ENCODE measurements around the gene RSL1D1.

Gene RSL1D1

DNA sequence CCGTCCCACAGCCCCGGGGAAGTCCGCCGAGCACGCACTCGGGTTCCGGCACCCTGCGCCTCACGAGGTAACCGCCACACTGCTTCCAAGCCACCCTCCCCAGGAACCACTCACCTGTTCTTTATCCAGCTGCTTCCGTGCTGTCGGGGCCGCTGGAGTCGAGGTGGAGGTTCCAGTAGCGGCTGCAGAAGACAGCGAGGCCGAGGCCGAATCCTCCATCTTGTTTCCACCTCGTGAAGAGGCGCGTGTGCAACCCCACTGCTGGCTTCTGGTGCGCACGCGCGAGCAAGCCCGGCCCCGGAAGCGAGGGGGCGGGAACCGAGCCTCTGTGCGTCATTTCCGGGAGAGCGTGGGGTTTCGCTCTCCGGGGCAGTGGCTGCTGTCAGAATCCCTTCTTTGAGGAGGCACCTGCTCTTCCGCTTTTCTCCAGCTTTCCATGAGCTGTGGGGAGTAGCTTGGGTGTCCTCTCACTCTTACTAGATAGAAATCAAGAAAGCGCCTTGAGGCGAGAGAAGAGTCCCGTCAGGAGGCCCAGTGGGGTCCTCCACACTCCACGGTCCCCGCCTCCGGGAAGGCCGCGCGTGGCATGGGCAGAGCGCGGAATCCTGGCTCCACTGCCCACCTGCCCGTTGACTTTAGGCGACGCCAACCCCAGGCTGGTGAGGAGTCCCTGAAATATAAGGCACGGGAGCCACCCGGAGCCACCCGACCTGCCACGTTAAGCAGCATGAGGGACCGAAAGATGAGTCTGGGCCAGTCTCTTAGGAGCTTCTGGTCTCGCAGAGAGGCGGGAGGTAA is at the start of gene RSL1D1:
TSS of gene RSL1D1 (minus strand) at position 249 of the 798 bp plus-strand sequence. CDS start at position 219, 30 bp downstream.
- peak; percentile 87 for DNase-seq (ENCODE audit: low read depth in 1 of 2, low spot score in 1 of 2)

DNA sequence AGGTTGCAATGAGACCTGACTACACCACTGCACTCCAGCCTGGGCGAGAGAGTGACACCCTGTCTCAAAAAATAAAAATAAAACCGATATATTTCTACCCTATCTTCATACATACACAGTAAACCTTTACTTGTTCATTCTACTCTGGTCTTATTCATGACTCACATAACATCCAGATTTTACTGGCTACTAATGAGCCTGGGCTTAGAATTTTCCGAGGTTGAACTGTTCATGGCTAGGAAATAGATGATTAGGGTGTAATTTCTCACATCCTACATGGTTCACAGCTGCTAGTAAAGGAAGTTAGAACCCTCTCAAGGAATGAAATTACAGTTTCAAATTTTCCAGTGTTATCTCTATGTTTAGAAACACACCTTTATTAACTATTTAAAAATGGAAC is 49.7 kb upstream of the RSL1D1 start:
- no peak for DNase-seq (ENCODE audit: low read depth in 1 of 2, low spot score in 1 of 2)

DNA sequence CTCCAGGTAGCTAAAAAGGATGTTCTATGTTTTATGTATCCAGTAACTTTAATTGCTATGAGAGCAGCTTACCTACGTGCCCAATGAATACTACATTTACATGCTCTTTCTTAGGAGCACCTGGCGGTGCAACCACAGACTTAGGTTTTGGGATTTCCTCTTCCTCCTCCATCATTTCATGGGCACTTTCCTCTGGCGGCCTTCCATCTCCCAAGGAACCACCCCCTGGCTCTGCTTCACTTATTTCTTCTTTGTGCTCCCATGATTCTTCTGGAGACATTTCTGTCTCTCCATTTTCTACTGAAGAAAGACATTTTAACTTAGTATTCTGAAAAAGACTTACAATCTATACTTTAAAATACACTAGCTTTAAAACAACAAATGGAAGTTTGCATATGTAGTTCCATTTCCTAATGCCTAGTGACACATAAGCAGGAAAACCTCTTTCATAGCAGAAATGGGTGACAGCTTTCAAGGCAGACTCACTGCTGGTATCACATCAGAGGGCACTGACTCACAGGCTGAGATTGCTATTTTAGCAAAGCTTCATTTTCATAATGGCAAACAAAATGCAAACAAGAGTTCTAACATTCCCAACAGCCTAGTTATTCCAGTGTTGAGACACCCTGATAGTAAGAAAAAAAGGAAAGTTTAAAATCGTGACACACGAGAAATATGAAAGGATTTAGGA is 45.3 kb upstream of the RSL1D1 start:
- no peak for DNase-seq (ENCODE audit: low read depth in 1 of 2, low spot score in 1 of 2)

GRCh38 chr16:11893571-11893970 is 42.2 kb upstream of the RSL1D1 start:
- no peak for DNase-seq (ENCODE audit: low read depth in 1 of 2, low spot score in 1 of 2)

- no peak for DNase-seq (ENCODE audit: low read depth in 1 of 2, low spot score in 1 of 2)
Observed at GRCh38 chr16:11892761-11893160, 41.4 kb upstream of the RSL1D1 start.

- no peak for DNase-seq (ENCODE audit: low read depth in 1 of 2, low spot score in 1 of 2)
Observed at GRCh38 chr16:11890231-11890965, 39.1 kb upstream of the RSL1D1 start.

- DNase-seq (ENCODE audit: low read depth in 1 of 2, low spot score in 1 of 2): no peak
Observed at GRCh38 chr16:11886881-11887280, 35.5 kb upstream of the RSL1D1 start.

DNA sequence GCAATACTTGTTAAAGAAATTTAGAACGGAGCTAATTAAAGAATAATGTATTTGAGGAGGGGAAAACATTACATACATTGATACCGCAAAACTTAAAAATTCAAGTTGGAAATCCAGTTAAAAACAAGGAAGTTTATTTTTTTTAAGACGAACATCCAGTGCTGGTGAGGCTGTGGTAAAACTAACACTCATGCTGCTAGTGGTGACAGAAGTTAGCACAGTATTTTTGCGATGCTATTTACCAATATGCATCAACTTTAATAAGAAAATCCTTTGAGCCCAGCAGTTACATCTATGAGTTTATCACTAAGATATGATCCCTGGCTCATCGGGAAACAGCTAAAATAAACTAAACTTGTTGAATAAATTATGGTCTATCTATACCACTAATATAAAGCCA is 32.7 kb upstream of the RSL1D1 start:
- DNase-seq (ENCODE audit: low read depth in 1 of 2, low spot score in 1 of 2): no peak

DNA sequence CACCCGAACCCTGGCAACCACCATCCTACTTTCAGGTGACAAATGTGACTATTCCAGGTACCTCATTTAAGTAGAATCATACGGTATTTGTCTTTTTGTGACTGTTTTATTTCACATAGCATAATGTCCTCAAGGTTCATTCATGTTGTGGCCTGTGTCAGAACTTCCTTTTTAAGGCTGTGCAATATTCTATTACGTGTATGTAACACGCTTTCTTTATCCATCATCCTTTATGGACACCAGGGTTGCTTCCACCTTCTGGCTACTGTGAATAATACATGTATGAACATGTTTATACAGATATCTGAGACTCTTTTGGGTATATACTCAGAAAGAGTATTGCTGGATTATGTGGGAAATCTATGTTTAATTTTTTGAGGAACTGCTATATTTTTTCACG is 28.7 kb upstream of the RSL1D1 start:
- no peak for DNase-seq (ENCODE audit: low read depth in 1 of 2, low spot score in 1 of 2)

DNA sequence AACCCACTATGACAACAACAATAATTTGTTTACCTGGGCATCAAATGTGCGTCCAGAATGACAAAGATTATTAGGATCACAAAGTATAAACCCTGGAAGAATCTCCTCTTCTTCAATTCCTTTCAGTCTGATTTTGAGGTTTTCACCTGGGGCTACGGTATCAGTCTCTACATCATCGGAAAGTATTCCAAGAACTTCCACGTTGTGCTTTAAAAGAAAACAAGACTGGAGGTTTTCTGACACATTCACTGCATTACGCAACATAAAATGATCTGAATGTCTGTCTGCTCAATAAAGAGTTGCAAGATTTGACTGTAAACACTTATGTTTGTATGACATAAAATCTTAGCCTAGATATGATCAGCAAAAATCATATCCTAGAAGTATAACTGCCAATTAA is 26.0 kb upstream of the RSL1D1 start:
- no peak for DNase-seq (ENCODE audit: low read depth in 1 of 2, low spot score in 1 of 2)

GRCh38 chr16:11876306-11876705 is 25.0 kb upstream of the RSL1D1 start:
- no peak for DNase-seq (ENCODE audit: low read depth in 1 of 2, low spot score in 1 of 2)

- no peak for DNase-seq (ENCODE audit: low read depth in 1 of 2, low spot score in 1 of 2)
Observed at GRCh38 chr16:11875721-11876120, 24.4 kb upstream of the RSL1D1 start.

- no peak for DNase-seq (ENCODE audit: low read depth in 1 of 2, low spot score in 1 of 2)
Observed at GRCh38 chr16:11871193-11871592, 19.9 kb upstream of the RSL1D1 start.

GRCh38 chr16:11870399-11870798 is 19.1 kb upstream of the RSL1D1 start:
- no peak for DNase-seq (ENCODE audit: low read depth in 1 of 2, low spot score in 1 of 2)

DNA sequence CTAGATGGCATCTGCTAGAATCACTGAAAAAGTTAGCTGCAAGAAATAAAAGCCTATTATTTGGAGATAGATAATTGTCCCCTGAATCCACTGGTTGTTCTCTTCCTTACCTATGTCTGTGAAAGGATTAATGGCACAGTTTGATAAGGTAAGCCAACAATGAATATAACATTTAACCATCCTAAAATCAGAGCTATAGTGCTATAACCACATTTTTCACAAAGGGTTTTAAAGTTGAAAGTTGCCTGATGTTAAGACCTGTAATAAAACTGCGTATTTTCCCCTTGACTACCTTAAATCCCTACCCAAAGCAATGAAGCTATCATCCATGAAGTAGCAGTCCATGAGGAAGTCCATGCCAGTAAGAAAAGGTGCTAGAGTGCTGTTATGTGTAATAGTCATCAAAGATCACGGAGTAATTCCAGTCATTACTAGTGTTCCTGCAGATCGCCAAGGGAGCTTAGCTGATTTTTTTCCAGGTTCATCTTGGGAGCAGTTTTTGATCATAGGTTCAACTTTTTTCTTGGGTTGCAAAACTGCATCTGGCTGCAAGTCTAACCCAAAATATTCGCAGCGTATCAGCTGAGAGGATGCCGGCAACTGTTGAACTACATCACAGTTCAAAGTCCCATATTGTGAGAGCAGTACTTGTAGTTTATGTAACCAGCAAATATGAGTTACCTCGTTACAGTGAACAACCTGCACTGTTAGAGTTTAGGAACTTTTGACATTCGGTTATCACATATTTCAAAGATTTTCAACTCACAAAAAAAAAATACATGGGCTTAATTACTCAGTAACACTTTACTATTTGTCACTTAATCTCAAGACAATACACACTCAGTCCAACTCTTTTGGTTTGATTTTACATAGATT is 18.2 kb upstream of the RSL1D1 start:
- no peak for DNase-seq (ENCODE audit: low read depth in 1 of 2, low spot score in 1 of 2)

DNA sequence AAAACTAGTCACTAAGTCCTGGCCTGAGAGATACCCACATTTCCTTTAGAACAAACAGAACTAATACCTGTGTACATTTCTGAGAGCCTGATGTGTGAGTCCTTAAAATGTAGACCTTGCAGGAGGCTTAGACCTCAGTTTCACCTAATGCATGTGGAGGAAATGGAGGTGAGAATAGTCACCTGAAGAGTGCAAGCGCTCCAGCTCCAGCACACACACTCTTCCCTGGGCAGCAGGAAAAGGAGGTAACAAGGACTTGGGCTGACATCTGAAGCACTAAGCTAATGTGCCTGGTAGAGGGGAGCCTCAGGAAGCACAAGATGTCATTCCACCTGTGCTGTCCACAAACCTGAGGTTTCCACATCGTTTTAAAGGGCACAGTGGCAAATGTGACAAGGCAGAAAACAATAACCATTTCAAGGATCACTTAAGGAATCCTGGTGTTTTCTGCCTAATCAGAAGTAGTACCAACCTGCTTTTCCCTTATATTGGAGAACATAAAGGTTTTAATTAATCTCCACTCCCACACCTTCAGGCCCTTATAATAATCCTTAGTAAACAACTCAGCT is 17.2 kb upstream of the RSL1D1 start:
- no peak for DNase-seq (ENCODE audit: low read depth in 1 of 2, low spot score in 1 of 2)

DNA sequence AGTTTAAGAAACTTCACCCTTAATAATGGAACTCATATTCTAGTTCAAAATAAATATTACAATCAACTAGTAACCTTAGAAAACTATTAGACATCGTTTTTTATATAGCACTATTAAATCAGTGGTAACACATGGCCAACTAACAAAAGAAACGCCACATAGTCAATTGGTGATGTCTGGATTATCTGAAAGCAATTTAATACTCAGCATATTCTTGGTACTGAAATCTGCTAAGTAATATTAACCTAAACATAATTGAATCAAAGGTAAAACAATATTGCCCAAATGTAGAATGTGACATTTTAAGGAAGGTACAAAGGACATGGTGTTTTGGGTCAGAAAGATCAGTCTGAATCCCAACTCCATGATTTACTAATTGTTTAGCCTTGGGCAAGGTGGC is 11.1 kb upstream of the RSL1D1 start:
- DNase-seq (ENCODE audit: low read depth in 1 of 2, low spot score in 1 of 2): no peak

DNA sequence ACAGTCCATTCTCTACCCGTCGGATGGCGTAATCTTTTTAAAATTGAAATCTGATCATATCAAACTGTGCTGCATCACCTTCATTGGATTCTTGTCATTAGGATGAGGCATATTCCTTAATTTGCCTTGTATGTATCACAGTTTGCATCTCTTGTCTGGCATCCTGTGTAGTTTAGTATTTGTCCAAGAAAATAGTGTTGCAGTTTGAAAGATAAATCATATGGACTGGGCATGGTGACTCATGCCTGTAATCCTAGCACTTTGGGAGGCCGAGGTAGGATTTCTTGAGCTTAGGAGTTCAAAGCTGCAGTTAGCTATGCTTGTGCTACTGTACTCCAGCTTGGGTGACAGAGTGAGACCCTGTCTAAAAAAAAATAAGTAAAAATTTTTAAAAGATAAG is 5.8 kb upstream of the RSL1D1 start:
- DNase-seq (ENCODE audit: low read depth in 1 of 2, low spot score in 1 of 2): no peak

- no peak for DNase-seq (ENCODE audit: low read depth in 1 of 2, low spot score in 1 of 2)
Observed at GRCh38 chr16:11852092-11852809, 909 bp upstream of the RSL1D1 start.

GRCh38 chr16:11848842-11849241 is 2.5 kb downstream of the RSL1D1 start:
- DNase-seq (ENCODE audit: low read depth in 1 of 2, low spot score in 1 of 2): no peak

Data from stimulated activated CD4-positive, alpha-beta T cell treated with anti-CD3 and anti-CD28 coated beads, Interleukin-15, amount 100 ng/mL, for 1 hour (primary cell).